A673 (cell line): ENCODE measurements around the gene RALBP1. TPM values are rescaled to one million over a fixed set of nuclear protein-coding genes. Genes with fewer than 3 reads are reported as not detected.

Source experiments
- BruUV-seq: library from RNA; stranded (reverse); fragments of 400-500 nt; replicated peaks from 2 replicates; lab custom pipeline; 2021; lab: Mats Ljungman, UMichigan
- CTCF ChIA-PET: fragments of 300-600 bp; sonication (Branson Sonifier 250); formaldehyde crosslinking; loops from one replicate; lab custom pipeline; 2022; ENCODE audit warnings: antibody characterized with exemption; lab: Charles Lee
- POLR2A ChIA-PET: fragments of 300-600 bp; sonication (Branson Sonifier 250); formaldehyde crosslinking; loops from one replicate; lab custom pipeline; 2022; ENCODE audit warnings: antibody characterized with exemption; ENCODE audit not compliant: low non-redundant PET; lab: Charles Lee
- DNase-seq: peaks from one replicate; pipeline ENCODE4 v3.0.0-alpha.2; 2015; ENCODE audit warnings: low spot score
- H3K27ac ChIP-seq: fragments of 200-600 bp; sonication (generic); 2 replicates; pipeline ENCODE4 v1.5.1; 2016; ENCODE audit warnings: mixed run types, low read depth, mild to moderate bottlenecking, mixed read lengths, antibody characterized with exemption, low read length; ENCODE audit not compliant: poor library complexity, severe bottlenecking
- H3K27me3 ChIP-seq: fragments of 200-600 bp; sonication (generic); replicated peaks from 2 replicates; pipeline ENCODE4 v1.6.1; 2017; ENCODE audit warnings: mixed run types, low read depth, mild to moderate bottlenecking, mixed read lengths, antibody characterized with exemption, low read length; ENCODE audit not compliant: insufficient read depth, poor library complexity
- H3K36me3 ChIP-seq: fragments of 200-600 bp; sonication (generic); 2 replicates; pipeline ENCODE4 v1.6.1; 2016; ENCODE audit warnings: mixed run types, mild to moderate bottlenecking, mixed read lengths, antibody characterized with exemption, low read length; ENCODE audit not compliant: insufficient read depth, poor library complexity, severe bottlenecking
- H3K4me1 ChIP-seq: fragments of 200-600 bp; sonication (generic); 2 replicates; pipeline ENCODE4 v1.6.1; 2017; ENCODE audit warnings: mixed run types, mild to moderate bottlenecking, mixed read lengths, antibody characterized with exemption, low read length; ENCODE audit not compliant: insufficient read depth, poor library complexity, severe bottlenecking
- H3K4me3 ChIP-seq: fragments of 200-600 bp; sonication (generic); 2 replicates; pipeline ENCODE4 v1.5.1; 2016; ENCODE audit warnings: low read depth, mixed run types, mild to moderate bottlenecking, mixed read lengths, low read length; ENCODE audit not compliant: poor library complexity, severe bottlenecking
- H3K9me3 ChIP-seq: fragments of 200-600 bp; sonication (generic); 2 replicates; pipeline ENCODE4 v1.6.1; 2016; ENCODE audit warnings: mixed run types, low read depth, mild to moderate bottlenecking, mixed read lengths, antibody characterized with exemption, low read length; ENCODE audit not compliant: poor library complexity, severe bottlenecking
- CTCF ChIP-seq: fragments of 300-800, 200-600 bp; sonication (generic); conservative IDR thresholded peaks from 2 replicates; pipeline ENCODE4 v1.5.1; 2017; ENCODE audit warnings: low read depth, mild to moderate bottlenecking, antibody characterized with exemption, low read length, moderate library complexity, mixed read lengths
- EZH2 ChIP-seq: fragments of 200-600 bp; sonication (generic); IDR thresholded peaks from 2 replicates; pipeline ENCODE4 v1.6.1; 2017; ENCODE audit warnings: borderline replicate concordance, low read depth, mild to moderate bottlenecking, mixed read lengths, antibody characterized with exemption, low read length; ENCODE audit not compliant: poor library complexity, severe bottlenecking
- intact Hi-C: fragments of 100-400 bp; cut with micrococcal nuclease; formaldehyde crosslinking; loops from one replicate; pipeline ENCODE4 v1.10.0; 2022; ENCODE audit not compliant: unreplicated experiment
- total RNA-seq: library from RNA; stranded (reverse); gene quantifications from 2 replicates; pipeline ENCODE4 v1.2.3, GENCODE V29; 2021

RALBP1 gene
- total RNA-seq, 1 experiment from 2014 or later, result 53.5 TPM

- no peak for DNase-seq
- ChIA-PET POLR2A (no interaction called here), CTCF (no interaction called here)
- no peak for TF ChIP-seq CTCF
- Histone ChIP-seq H3K27me3 (no peaks in the 10 kb centered on the region), H3K4me3 (no peak overlapping the region), H3K9me3 (no peaks in the 10 kb centered on the region), H3K4me1 (no peaks in the 10 kb centered on the region), H3K36me3 (peaks cover 11% of the 10 kb centered on the region), H3K27ac (no peak overlapping the region)
- intact Hi-C loops, result no loop called here
- BruUV-seq, result no TSS peak
Measured at GRCh38 chr18:9526458-9526857, 51.1 kb downstream of the RALBP1 start.

GRCh38 chr18:9530226-9531009 is 55.1 kb downstream of the RALBP1 start:
- no peaks in the 10 kb centered on the region for H3K9me3 ChIP-seq
- TF ChIP-seq CTCF, result no peak
- no peak for TF ChIP-seq EZH2
- DNase-seq, result no peak
- H3K4me1 ChIP-seq, result no peaks in the 10 kb centered on the region
- no peaks in the 10 kb centered on the region for H3K27me3 ChIP-seq
- POLR2A ChIA-PET, result no interaction called here
- CTCF ChIA-PET, result no interaction called here
- peaks cover 24% of the 10 kb centered on the region for H3K36me3 ChIP-seq
- H3K4me3 ChIP-seq, result no peak overlapping the region
- intact Hi-C loops, result no loop called here
- H3K27ac ChIP-seq, result no peak overlapping the region
- BruUV-seq, result no TSS peak

- ChIA-PET POLR2A (no interaction called here), CTCF (no interaction called here)
- peaks cover 24% of the 10 kb centered on the region for H3K36me3 ChIP-seq
- intact Hi-C loops, result no loop called here
- DNase-seq, result no peak
- H3K4me1 ChIP-seq, result no peaks in the 10 kb centered on the region
- no peak for TF ChIP-seq EZH2
- no peak for TF ChIP-seq CTCF
- no peaks in the 10 kb centered on the region for H3K9me3 ChIP-seq
- no peaks in the 10 kb centered on the region for H3K27me3 ChIP-seq
- no peak overlapping the region for H3K27ac ChIP-seq
- BruUV-seq, result no TSS peak
- H3K4me3 ChIP-seq, result no peak overlapping the region
Measured at GRCh38 chr18:9531791-9532410, 56.6 kb downstream of the RALBP1 start.
